Stimulated activated naive CD8-positive, alpha-beta T cell treated with anti-CD3 and anti-CD28 coated beads, Interleukin-15, Interleukin-2, amounts not matched to agents 100 ng/mL and 50 ng/mL, for 24 hours (primary cell): ENCODE measurements around the gene ALG2.
A peak's percentile ranks its signal among the peaks of the same experiment; 100 is the strongest.

Experiments
- H3K27ac Mint-ChIP-seq: one replicate; pipeline ENCODE4 v1.8.0; 2021; ENCODE audit warnings: mild to moderate bottlenecking, mixed read lengths
- H3K27me3 Mint-ChIP-seq: one replicate; pipeline ENCODE4 v1.8.0; 2021; ENCODE audit warnings: mixed read lengths
- H3K36me3 Mint-ChIP-seq: one replicate; pipeline ENCODE4 v1.8.0; 2021; ENCODE audit warnings: low read depth, mixed read lengths
- H3K4me1 Mint-ChIP-seq: one replicate; pipeline ENCODE4 v1.8.0; 2021; ENCODE audit warnings: low read depth, mixed read lengths
- H3K4me3 Mint-ChIP-seq: one replicate; pipeline ENCODE4 v1.8.0; 2021; ENCODE audit warnings: mild to moderate bottlenecking, mixed read lengths
- H3K9me3 Mint-ChIP-seq: one replicate; pipeline ENCODE4 v1.8.0; 2021; ENCODE audit warnings: mixed read lengths

ALG2 gene

GRCh38 chr9:99221621-99222415, at the start of gene ALG2, which contains the start of gene SEC61B:
ALG2 (minus strand) TSS chr9:99221942; CDS start chr9:99221894, 48 bp downstream.
SEC61B (plus strand) TSS chr9:99222282; CDS start chr9:99222364, 82 bp downstream.
- peak within 1 kb of the TSS; percentile 99 for H3K27ac Mint-ChIP-seq
- H3K4me1 Mint-ChIP-seq, result peaks cover 78% of the 10 kb centered on the region
- peak within 1 kb of the TSS; percentile 94 for H3K4me3 Mint-ChIP-seq
- no peaks in the 10 kb centered on the region for H3K9me3 Mint-ChIP-seq
- H3K36me3 Mint-ChIP-seq, result peaks cover 65% of the 10 kb centered on the region
- no peaks in the 10 kb centered on the region for H3K27me3 Mint-ChIP-seq

- Mint-ChIP-seq H3K27ac (no peak overlapping the region), H3K4me1 (peaks cover 15% of the 10 kb centered on the region)
Observed at GRCh38 chr9:99270491-99270890, 48.7 kb upstream of the ALG2 start.

GRCh38 chr9:99269416-99269815, 47.7 kb upstream of the ALG2 start:
- Mint-ChIP-seq H3K36me3 (no peaks in the 10 kb centered on the region), H3K27ac (no peak overlapping the region), H3K4me3 (no peak overlapping the region), H3K27me3 (peaks cover 7% of the 10 kb centered on the region), H3K4me1 (peaks cover 22% of the 10 kb centered on the region), H3K9me3 (no peaks in the 10 kb centered on the region)

More at GRCh38 chr9:99270491-99270890, 48.7 kb upstream of the ALG2 start:
- no peaks in the 10 kb centered on the region for H3K36me3 Mint-ChIP-seq
- H3K27me3 Mint-ChIP-seq, result peaks cover 7% of the 10 kb centered on the region
- no peaks in the 10 kb centered on the region for H3K9me3 Mint-ChIP-seq
- no peak overlapping the region for H3K4me3 Mint-ChIP-seq

- Mint-ChIP-seq H3K4me3 (peak overlapping the region; percentile 65), H3K36me3 (no peaks in the 10 kb centered on the region), H3K9me3 (no peaks in the 10 kb centered on the region), H3K27me3 (peaks cover 7% of the 10 kb centered on the region), H3K4me1 (peaks cover 36% of the 10 kb centered on the region), H3K27ac (peak overlapping the region; percentile 89)
Observed at GRCh38 chr9:99266255-99267023, 44.7 kb upstream of the ALG2 start.

- no peak overlapping the region for H3K4me3 Mint-ChIP-seq
- no peaks in the 10 kb centered on the region for H3K9me3 Mint-ChIP-seq
- H3K36me3 Mint-ChIP-seq, result no peaks in the 10 kb centered on the region
- peaks cover 36% of the 10 kb centered on the region for H3K4me1 Mint-ChIP-seq
- H3K27ac Mint-ChIP-seq, result no peak overlapping the region
- H3K27me3 Mint-ChIP-seq, result peaks cover 3% of the 10 kb centered on the region
Observed at GRCh38 chr9:99265691-99266090, 43.9 kb upstream of the ALG2 start.

- no peaks in the 10 kb centered on the region for H3K36me3 Mint-ChIP-seq
- H3K27ac Mint-ChIP-seq, result no peak overlapping the region
- no peaks in the 10 kb centered on the region for H3K27me3 Mint-ChIP-seq
- H3K4me1 Mint-ChIP-seq, result peaks cover 47% of the 10 kb centered on the region
- no peak overlapping the region for H3K4me3 Mint-ChIP-seq
- no peaks in the 10 kb centered on the region for H3K9me3 Mint-ChIP-seq
Observed at GRCh38 chr9:99264070-99264680, 42.4 kb upstream of the ALG2 start.

GRCh38 chr9:99262949-99263418, 41.2 kb upstream of the ALG2 start:
- H3K36me3 Mint-ChIP-seq, result no peaks in the 10 kb centered on the region
- peaks cover 55% of the 10 kb centered on the region for H3K4me1 Mint-ChIP-seq
- no peak overlapping the region for H3K4me3 Mint-ChIP-seq
- no peaks in the 10 kb centered on the region for H3K9me3 Mint-ChIP-seq
- H3K27ac Mint-ChIP-seq, result no peak overlapping the region
- H3K27me3 Mint-ChIP-seq, result no peaks in the 10 kb centered on the region

- Mint-ChIP-seq H3K4me3 (no peak overlapping the region), H3K36me3 (no peaks in the 10 kb centered on the region), H3K27me3 (no peaks in the 10 kb centered on the region), H3K27ac (no peak overlapping the region), H3K9me3 (no peaks in the 10 kb centered on the region), H3K4me1 (peaks cover 52% of the 10 kb centered on the region)
Observed at GRCh38 chr9:99261923-99262322, 40.2 kb upstream of the ALG2 start.

GRCh38 chr9:99259231-99259918, 37.6 kb upstream of the ALG2 start:
- H3K36me3 Mint-ChIP-seq, result peaks cover 5% of the 10 kb centered on the region
- peak overlapping the region; percentile 58 for H3K27ac Mint-ChIP-seq
- H3K27me3 Mint-ChIP-seq, result peaks cover 12% of the 10 kb centered on the region
- peak overlapping the region; percentile 25 for H3K4me3 Mint-ChIP-seq
- no peaks in the 10 kb centered on the region for H3K9me3 Mint-ChIP-seq
- H3K4me1 Mint-ChIP-seq, result peaks cover 44% of the 10 kb centered on the region

- H3K27ac Mint-ChIP-seq, result no peak overlapping the region
Observed at GRCh38 chr9:99257723-99258389, 36.1 kb upstream of the ALG2 start.

GRCh38 chr9:99255651-99256050, 33.9 kb upstream of the ALG2 start:
- no peak overlapping the region for H3K27ac Mint-ChIP-seq
- H3K4me1 Mint-ChIP-seq, result peaks cover 59% of the 10 kb centered on the region
- no peak overlapping the region for H3K4me3 Mint-ChIP-seq
- peaks cover 5% of the 10 kb centered on the region for H3K36me3 Mint-ChIP-seq
- H3K9me3 Mint-ChIP-seq, result no peaks in the 10 kb centered on the region
- H3K27me3 Mint-ChIP-seq, result peaks cover 12% of the 10 kb centered on the region

More at GRCh38 chr9:99257723-99258389, 36.1 kb upstream of the ALG2 start:
- H3K4me3 Mint-ChIP-seq, result no peak overlapping the region
- peaks cover 46% of the 10 kb centered on the region for H3K4me1 Mint-ChIP-seq
- H3K36me3 Mint-ChIP-seq, result peaks cover 5% of the 10 kb centered on the region
- H3K27me3 Mint-ChIP-seq, result peaks cover 12% of the 10 kb centered on the region
- no peaks in the 10 kb centered on the region for H3K9me3 Mint-ChIP-seq

GRCh38 chr9:99253772-99254431, 32.2 kb upstream of the ALG2 start:
- peak overlapping the region; percentile 68 for H3K4me3 Mint-ChIP-seq

GRCh38 chr9:99253134-99253533, 31.4 kb upstream of the ALG2 start:
- H3K4me1 Mint-ChIP-seq, result peaks cover 52% of the 10 kb centered on the region
- H3K27ac Mint-ChIP-seq, result peak overlapping the region; percentile 92
- no peaks in the 10 kb centered on the region for H3K9me3 Mint-ChIP-seq

More at GRCh38 chr9:99253772-99254431, 32.2 kb upstream of the ALG2 start:
- peak overlapping the region; percentile 92 for H3K27ac Mint-ChIP-seq
- peaks cover 55% of the 10 kb centered on the region for H3K4me1 Mint-ChIP-seq
- H3K9me3 Mint-ChIP-seq, result no peaks in the 10 kb centered on the region
- peaks cover 12% of the 10 kb centered on the region for H3K27me3 Mint-ChIP-seq
- H3K36me3 Mint-ChIP-seq, result peaks cover 5% of the 10 kb centered on the region

More at GRCh38 chr9:99253134-99253533, 31.4 kb upstream of the ALG2 start:
- peaks cover 5% of the 10 kb centered on the region for H3K36me3 Mint-ChIP-seq
- peak overlapping the region; percentile 68 for H3K4me3 Mint-ChIP-seq
- peaks cover 12% of the 10 kb centered on the region for H3K27me3 Mint-ChIP-seq
